GM20431 (cell line): ENCODE results near the gene TMEM132D.

Experiments used
- in situ Hi-C: fragments of 300-500 bp; cut with MseI, MboI; formaldehyde crosslinking; loops from one replicate; pipeline ENCODE4 v1.15.0; 2020; ENCODE audit warnings: low sequenced_read_pairs; ENCODE audit not compliant: unreplicated experiment

TMEM132D gene

GRCh38 chr12:129494766-129495165, 409.1 kb downstream of the TMEM132D start:
- in situ Hi-C loops = no loop called here

DNA sequence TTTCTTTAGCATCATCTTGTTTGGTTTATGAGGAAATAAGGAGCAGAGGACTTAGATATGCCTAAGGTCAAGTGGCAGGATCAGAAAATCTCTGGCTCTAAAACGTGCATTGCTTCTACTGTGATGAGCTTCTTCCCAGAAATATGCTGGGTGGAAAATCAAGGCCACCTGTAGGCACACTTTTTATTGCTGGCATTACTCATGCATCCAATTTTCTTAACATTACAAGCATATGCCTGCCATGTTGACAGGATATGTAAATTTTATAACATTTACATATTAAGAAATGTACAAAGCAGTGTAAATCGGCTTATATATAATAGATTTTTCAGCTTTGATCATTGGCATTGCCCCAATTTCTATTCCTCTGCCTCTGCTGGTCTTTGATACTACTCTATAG, 409.6 kb downstream of the TMEM132D start:
- in situ Hi-C loops = no loop called here

DNA sequence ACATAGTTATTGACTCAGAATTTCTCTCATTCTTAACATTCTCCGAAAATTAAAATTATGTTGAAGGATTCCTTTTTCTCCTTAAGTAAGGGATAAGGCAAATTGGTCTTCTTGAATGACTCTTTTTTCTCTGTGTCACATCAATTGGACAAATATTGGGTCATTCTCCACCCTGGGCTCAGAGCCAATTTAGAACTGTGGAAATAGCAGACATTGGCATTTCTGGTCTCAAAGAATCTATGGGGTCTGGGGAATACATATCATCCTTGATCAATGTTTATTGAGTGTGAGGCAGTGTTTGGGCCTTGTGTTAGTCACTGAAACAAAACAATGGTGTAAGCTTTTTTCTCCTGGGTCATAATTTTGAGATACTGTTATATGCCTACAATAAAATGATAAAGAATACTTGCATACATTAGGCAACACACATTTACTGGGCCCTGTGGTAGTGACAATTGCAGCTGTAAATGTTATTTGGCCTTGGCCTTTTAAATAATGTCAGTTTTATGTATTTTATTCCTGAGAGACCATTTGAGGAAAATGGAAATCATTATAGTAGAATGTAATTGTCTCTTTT, 414.6 kb downstream of the TMEM132D start:
- in situ Hi-C loops = no loop called here

DNA sequence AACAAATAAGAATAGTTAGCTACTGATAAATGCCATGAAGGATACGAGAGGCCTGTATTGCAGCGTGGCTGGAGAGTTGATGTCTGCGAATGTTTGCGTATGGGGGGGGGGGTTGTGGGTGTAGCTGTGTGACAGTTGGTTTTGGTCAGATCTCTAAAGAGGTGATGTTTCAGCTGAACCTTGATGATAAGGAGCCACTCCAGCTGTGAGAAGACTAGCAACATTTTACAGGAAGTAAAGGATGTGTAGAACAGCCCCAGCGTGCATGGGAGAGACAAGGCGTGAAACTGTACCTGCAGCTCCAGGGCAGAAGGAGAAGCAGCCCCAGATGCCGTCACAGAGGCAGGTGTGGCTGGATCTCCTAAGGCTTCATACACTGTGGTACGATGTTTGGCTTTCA, 416.9 kb downstream of the TMEM132D start:
- in situ Hi-C loops = no loop called here

GRCh38 chr12:129483111-129483893, 420.5 kb downstream of the TMEM132D start:
- in situ Hi-C loops = no loop called here

DNA sequence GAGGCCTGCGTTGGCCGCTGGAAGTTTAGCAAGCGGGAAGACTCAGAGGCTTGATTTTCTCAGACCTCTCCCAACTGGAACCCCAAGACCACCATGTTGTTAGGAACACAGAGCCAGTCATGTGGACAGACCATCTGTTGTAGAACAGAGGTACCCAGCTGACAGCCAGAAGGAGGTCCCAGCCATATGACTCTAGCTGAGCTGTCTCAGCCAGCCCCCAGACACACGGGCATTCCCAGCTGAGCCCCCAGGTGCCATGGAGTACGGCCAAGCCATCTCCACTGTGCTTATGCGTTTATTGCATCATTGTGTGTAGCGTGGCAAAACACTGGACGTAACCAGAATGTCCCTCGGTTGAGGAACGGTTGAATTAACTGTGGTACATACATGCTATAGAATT, 421.9 kb downstream of the TMEM132D start:
- in situ Hi-C loops = no loop called here

DNA sequence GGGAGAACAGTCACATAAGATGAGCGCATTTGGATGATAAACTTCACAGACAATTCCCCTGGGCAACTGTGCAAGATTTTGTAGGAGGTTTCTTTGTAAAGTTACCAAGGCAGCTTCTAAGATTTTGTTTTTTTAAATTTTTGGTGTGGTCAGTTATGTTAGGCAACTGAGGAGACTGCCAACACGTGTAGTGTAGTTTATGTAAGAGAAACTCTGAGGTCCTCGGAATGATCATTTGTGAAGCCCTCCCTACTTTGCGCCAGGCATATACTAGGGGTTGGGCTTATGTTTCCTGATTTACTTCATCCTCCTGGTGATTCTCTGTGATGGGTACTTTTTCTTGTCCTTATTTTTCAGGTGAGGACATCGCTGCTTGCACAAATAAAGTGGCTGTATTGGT, 433.6 kb downstream of the TMEM132D start:
- in situ Hi-C loops = no loop called here

- in situ Hi-C loops = no loop called here
Measured at GRCh38 chr12:129467726-129468125, 436.1 kb downstream of the TMEM132D start.

GRCh38 chr12:129467289-129467688, 436.5 kb downstream of the TMEM132D start:
- in situ Hi-C loops = no loop called here

GRCh38 chr12:129466499-129466898, 437.3 kb downstream of the TMEM132D start:
- in situ Hi-C loops = no loop called here

- in situ Hi-C loops = no loop called here
Measured at GRCh38 chr12:129459886-129460285, 443.9 kb downstream of the TMEM132D start.

GRCh38 chr12:129446696-129447095, 457.1 kb downstream of the TMEM132D start:
- in situ Hi-C loops = no loop called here

DNA sequence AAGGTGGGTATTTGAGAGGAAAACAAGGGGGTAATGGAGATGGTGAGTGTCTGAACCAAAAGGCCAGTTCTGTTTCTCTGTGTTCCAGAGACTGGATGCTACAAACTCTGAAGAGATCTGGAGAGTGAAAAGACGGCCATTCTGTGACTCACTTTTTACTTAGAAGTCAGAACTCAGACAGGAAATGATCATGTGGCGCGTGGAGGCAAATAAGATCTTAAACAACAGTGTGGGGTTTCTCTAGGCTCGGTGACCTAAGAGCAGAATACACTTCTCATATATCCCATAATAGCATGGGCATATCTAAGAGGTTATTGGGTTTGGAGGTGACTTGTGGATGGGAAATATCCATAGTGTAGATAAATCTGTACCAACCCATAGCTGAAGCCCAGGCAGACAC, 463.5 kb downstream of the TMEM132D start:
- in situ Hi-C loops = no loop called here

GRCh38 chr12:129434790-129435189, 469.0 kb downstream of the TMEM132D start:
- in situ Hi-C loops = no loop called here

DNA sequence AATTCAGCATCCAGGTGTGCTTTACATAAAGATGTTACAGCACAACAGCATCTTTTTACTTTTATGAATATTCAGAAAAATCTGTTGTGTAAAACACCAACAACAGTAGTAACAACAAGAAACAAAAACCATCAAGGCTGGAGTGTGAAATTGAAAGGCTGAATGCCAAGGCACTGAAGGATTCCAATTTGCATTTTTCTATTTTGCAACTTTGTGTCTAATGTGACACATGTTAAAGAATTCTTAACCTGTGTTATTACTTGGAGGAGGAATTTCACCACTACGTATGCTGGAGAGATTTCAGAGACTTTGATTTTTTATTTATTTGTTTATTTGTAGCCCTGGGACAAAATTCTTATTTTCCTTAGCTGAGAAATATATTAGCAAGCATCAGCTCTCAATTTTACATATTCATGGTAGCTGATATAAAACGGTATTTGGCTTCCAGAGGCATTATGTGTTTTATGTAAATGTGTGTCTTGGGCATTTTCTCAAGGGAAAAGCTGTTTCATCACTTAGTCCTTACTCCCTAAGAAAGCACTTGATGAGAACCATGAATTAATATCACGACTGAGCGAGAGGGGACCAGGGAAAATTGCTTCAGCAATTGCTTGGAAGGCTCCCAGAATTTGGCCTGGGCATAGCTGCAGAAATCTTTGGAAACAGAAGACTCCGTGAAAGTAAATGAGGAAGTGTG, 475.4 kb downstream of the TMEM132D start:
- in situ Hi-C loops = no loop called here

GRCh38 chr12:129423041-129423580, 480.7 kb downstream of the TMEM132D start:
- in situ Hi-C loops = no loop called here

- in situ Hi-C loops = no loop called here
Measured at GRCh38 chr12:129413295-129413694, 490.5 kb downstream of the TMEM132D start.

DNA sequence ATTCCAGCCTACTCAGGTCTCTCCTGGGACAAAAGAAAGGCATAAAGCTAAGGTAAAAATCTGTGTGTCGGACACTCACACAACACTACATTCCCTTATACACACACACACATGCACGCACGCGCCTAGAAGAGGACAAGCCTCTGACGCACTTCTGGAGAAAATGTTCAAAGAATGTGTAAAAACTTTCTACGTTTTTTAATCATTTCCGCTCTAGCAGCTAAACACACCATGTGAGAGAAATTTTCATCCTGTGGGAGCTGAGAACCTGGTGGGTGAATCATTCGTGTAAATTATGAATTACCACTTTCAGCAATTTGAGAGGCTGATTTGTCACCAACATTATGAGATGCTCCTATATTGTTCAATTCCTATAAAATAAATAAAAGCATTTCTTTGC, 494.5 kb downstream of the TMEM132D start:
- in situ Hi-C loops = no loop called here

GRCh38 chr12:129404556-129404955, 499.3 kb downstream of the TMEM132D start:
- in situ Hi-C loops = no loop called here

DNA sequence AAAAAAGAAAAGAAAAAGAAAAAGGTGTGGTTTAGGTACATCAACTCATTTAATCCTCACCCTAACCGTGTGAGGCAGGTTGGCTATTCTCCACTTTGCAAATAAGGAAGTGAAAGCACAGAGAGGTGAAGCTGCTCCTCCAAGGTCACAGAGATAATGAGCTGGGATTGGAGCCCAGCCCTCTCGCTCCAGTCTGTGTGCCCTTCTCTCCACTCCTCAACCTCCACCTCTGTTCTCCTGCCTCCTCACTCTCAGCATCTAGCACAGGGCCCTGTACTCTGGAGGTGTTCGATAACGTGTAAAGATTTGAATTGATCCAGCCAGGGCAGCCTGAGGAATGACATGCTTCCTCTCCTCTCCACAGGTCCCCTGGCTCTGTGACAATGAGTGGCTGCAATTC, 502.3 kb downstream of the TMEM132D start:
- in situ Hi-C loops = no loop called here

DNA sequence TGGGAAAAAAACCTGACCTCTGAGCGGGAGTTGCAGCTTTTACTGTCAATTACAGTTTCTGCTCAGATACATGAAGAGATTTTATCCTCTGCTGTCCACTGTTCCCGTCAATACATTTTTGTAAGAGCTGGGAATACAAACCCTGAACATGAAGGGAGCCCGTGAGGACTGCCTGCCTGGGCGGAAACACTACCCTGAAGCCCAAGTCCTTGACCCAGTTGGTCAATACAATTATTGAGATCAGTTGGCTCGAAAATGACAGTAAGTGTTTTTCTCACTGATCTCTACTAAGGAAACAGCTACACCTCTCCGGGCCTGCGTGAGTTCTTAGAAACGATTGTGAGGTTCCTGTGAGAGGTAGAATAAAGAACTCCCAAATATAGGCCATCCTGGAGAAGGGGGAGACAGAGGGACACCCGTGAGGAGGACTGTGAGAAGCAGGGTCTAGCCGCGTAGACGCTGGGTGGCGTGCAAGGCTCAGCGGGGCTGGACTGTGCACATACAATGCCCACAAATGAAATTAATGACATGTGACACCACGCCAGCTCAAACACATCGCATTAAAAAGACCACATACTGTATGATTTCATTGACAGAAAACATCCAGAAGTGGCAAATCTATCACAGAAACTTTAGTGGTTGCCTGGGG, 509.5 kb downstream of the TMEM132D start:
- in situ Hi-C loops = no loop called here
